Measurements from ENCODE around the gene MARCHF5.

MARCHF5 gene, protein sequence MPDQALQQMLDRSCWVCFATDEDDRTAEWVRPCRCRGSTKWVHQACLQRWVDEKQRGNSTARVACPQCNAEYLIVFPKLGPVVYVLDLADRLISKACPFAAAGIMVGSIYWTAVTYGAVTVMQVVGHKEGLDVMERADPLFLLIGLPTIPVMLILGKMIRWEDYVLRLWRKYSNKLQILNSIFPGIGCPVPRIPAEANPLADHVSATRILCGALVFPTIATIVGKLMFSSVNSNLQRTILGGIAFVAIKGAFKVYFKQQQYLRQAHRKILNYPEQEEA

GRCh38 chr10:92290837-92291615, at the start of gene MARCHF5, which contains the start of gene CPEB3:
Gene MARCHF5 (plus strand): TSS chr10:92291167. CDS start chr10:92291495, 328 bp downstream.
Gene CPEB3 (minus strand): TSS chr10:92291078. CDS start chr10:92240350, 50,728 bp downstream.
- peak; percentile 87 for DNase-seq

GRCh38 chr10:92241501-92241900, 49.5 kb upstream of the MARCHF5 start:
- DNase-seq: no peak

DNA sequence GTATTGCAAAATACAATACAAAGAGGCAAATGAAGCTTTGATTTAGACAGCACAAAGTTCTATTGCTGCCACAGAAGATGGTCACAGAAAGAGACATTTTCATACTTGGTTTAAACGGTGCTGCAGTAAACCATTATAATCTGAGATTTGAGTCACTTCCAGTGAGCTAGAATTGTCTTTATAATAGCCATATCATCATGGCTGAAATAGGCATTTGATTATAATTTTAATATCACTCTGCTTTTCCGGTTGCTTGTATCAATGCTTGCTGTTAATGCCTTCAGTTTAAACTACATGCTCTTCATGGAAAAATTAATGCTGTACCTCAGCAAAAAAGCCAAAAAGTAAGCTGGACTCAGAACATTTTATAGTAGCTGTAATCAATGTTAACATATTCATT, 48.6 kb upstream of the MARCHF5 start:
- no peak for DNase-seq

- peak; percentile 23 to 31 for DNase-seq
Measured at GRCh38 chr10:92242910-92243671, 47.9 kb upstream of the MARCHF5 start.

GRCh38 chr10:92244796-92245195, 46.2 kb upstream of the MARCHF5 start:
- DNase-seq: no peak

DNA sequence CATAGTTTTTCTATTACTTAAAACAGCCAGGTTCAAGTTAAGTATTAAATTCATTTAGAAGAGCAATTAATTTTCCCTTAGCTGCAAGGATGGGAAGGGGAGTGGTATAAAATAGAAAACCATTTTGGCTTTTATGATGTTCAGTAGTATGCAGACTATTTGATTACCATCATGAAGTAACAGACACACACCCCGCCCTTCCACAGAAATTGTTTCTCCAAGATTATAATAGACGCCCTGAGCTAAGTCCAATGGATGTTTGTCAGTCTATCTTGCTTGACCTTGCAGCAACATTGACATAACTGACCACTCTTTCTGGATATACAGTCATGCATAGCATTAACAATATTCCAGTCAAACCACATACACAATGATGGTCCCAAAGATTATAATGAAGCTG, 42.4 kb upstream of the MARCHF5 start:
- DNase-seq: no peak

- DNase-seq: no peak
Measured at GRCh38 chr10:92263396-92263795, 27.6 kb upstream of the MARCHF5 start.

GRCh38 chr10:92264249-92264648, 26.7 kb upstream of the MARCHF5 start:
- no peak for DNase-seq

DNA sequence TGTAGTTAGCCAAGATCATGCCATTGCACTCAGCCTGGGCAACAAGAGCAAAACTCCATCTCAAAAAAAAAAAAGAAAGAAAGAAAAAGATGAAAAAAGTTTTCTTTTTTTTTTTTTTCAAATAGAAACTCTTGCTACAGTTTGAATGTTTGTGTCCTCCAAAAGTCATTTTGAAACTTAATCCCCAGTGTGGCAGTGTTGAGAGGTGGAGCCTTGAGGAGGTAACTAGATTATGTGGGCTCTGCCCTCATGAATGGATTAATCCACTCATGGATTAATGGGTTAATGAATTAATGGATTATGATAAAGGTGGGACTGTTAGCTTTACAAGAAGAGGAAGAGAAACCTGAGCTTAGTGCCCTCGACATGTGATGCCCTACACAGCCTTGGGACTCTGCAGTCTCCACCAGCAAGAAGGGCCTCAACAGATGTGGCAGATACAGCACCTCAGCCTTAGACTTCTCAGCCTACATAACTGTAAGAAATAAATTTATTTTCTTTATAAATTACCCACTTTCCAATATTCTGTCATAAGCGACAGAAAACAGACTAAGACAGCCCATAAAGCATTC, 25.2 kb upstream of the MARCHF5 start:
- no peak for DNase-seq

DNA sequence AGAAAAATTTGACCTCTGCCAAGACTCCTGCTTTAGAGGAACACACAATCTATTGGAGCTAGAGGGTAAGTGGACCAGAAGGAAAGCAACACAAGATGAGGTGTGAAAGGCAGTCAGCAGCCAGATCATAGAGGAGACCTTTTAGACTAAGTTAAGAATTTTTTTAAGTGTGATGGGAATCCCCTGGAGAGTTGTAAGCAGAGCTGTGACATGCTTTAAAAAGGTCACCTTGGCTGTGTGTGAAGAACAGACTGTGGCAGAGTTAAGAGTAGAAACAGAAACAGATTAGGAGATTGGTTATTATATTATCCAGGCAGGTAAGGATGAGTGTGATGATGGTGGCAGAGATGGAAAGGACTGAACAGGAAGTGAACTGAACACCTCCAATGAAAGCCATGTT, 23.6 kb upstream of the MARCHF5 start:
- no peak for DNase-seq

- no peak for DNase-seq
Measured at GRCh38 chr10:92268748-92269147, 22.2 kb upstream of the MARCHF5 start.

- no peak for DNase-seq
Measured at GRCh38 chr10:92274071-92274470, 16.9 kb upstream of the MARCHF5 start.

GRCh38 chr10:92278996-92279696, 11.8 kb upstream of the MARCHF5 start:
- DNase-seq: no peak

DNA sequence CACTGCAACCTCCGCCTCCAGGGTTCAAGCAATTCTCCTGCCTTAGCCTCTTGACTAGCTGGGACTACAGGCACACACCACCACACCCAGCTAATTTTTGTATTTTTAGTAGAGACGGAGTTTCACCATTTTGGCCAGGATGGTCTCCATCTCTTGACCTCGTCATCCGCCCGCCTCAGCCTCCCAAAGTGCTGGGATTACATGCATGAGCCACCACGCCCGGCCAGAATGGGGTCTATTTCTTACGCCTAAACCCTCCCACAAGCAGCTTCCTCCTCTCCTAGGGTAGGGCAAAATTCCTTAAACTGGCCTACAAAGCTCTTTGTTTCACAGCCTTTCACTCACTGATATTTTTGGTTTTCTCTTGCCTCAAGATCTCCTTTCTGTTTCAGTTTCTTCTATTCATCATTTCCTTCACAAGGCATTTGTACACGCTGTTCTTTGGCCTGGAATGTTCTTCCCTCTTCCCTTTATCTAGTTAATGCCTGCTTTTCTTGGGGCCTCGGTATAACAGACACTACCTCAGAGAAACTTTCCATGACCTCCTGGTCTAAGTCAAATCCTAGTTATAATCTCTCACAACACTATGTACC, 6.8 kb upstream of the MARCHF5 start:
- DNase-seq: no peak

DNA sequence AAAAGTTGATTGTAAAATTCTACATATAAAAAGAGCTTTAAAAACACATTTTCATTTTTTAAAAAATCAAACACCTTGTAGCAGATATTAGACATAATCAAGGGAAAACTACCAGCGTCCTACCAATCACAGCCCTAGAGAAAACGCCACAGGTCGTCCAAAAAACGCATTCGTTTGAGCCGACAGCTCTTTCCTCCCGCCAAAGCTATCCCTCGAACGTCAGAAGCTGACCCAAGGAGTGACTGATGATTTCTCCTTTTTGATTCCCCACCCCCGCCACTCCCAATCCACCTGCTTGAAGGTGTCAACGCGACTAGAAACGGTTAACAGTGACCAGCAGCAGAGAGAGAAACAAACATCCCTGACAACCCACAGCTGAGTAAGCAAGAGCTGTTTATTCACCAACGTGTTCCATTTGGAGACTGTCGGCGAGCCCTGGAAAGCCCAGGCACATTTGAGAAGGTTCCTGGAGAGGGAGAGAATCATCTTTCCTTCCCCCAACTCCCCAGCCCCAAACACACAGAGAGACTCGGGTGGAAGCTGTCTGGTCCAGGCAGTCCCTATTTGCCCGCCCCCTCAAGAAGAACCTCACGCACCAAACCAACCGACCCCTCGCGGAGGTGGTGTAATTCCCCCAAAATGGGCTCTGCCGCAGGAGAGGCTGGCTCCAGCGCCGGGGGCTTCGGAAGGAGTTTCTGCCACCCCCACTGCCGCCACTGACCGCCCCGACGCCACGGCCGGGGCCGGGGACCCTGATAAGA, 711 bp upstream of the MARCHF5 start:
- peak; percentile 13 to 16 for DNase-seq

- DNase-seq: no peak
Measured at GRCh38 chr10:92291616-92291865, 574 bp downstream of the MARCHF5 start.

DNA sequence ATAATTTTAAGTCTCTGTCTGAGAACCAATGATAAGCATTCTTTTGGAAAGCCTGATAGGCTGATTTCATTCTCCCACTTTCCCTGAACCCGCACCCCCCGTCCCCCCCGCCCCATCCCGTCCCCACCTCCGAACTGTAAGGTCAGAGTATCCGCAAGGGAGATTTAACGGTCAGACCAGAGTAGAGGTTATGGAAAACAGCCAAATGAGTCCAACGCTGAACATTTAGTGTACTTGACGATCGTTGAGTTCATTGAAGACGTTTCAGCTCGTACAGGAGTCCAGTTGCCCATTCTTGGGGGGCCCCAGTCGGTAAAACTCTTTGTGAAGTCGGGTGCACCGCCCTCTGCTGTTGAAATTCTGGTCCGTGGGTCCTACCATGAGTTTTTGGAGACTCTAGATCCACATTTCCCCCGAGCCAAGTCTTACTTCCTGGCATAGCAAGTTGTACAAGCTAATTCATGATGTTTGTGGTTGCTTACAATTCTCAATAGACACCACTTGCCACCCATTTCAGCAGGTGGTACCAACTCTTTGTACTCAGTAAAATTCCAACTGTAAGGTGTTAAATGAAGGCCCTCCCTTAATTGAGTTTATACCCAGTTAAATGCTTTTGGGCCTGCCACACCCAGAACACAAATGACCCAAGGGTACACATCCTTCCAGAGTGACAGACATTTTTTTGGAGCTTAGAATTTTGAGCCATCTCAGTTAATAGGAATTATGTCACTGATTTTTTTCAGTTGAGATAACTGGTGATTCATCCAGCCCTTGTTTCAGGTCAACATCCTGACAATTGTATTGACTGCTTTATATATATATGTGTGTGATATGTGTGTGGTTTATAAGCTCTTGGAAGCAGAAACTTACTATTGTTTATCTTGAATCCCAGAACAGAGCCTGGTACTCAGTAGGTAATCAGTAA, 1.2 kb downstream of the MARCHF5 start:
- DNase-seq: peak; percentile 14 to 23

- no peak for DNase-seq
Measured at GRCh38 chr10:92298487-92298886, 7.5 kb downstream of the MARCHF5 start.

- DNase-seq: no peak
Measured at GRCh38 chr10:92303096-92303495, 12.1 kb downstream of the MARCHF5 start.

GRCh38 chr10:92304061-92304460, 13.1 kb downstream of the MARCHF5 start:
- DNase-seq: no peak

Data from stimulated activated CD4-positive, alpha-beta T cell treated with anti-CD3 and anti-CD28 coated beads, Interleukin-4, amount 100 ng/mL, for 4 hours (primary cell).